ENCODE results near the gene ATP6V1F.

DNA sequence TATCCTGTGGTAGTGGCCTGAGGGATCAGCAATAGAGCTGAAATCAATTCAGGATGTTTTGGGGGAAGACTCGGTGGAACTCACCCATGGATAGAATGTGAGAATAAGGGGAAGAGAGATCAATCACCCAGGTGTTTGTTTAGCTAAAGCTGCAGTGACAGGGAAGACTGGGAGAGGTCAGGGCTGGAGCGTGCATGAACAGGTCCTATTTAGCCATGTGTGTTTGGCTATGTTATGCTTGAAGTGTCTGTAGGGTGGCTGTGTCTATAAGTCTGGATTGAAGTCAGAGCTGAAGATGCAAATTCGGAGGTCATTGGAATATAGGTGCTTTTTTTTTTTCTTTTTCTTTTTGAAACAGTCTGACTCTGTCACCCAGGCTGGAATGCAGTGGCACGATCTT, 4.6 kb downstream of the ATP6V1F start:
- TF ChIP-seq BHLHE40 (IDR thresholded peaks at IDR 0.05; ENCODE audit: borderline replicate concordance) = no peak
- TF ChIP-seq ARNT (IDR thresholded peaks at IDR 0.05) = no peak
- TF ChIP-seq SP1 (IDR thresholded peaks at IDR 0.05) = no peak
